Endothelial cell of umbilical vein (primary cell): ENCODE data around the gene CYTH1. TPM values are rescaled to one million over a fixed set of nuclear protein-coding genes. Genes with fewer than 3 reads are reported as not detected.

Experiments
- BruUV-seq: library from RNA; stranded (reverse); fragments of 400-500 nt; replicated peaks from 2 replicates; lab custom pipeline; 2021; lab: Mats Ljungman, UMichigan
- CTCF ChIA-PET: fragments of 300-600, 350-600 bp; sonication (Branson Sonifier 250); formaldehyde crosslinking; loops from one replicate; lab custom pipeline; 2021; ENCODE audit warnings: antibody characterized with exemption, inconsistent platforms; lab: Charles Lee
- POLR2A ChIA-PET: fragments of 300-600, 350-600 bp; sonication (Branson Sonifier 250); formaldehyde crosslinking; loops from one replicate; lab custom pipeline; 2021; ENCODE audit warnings: antibody characterized with exemption, inconsistent platforms; lab: Charles Lee
- DNase-seq: peaks from one replicate; pipeline ENCODE4 v3.0.0-alpha.2; 2011; ENCODE audit warnings: low read depth, low spot score
- FAIRE-seq: peaks from 2 replicates; lab custom pipeline; 2011; peaks lifted over from hg19 to GRCh38; lab: Jason Lieb, UNC
- H2AFZ ChIP-seq: 2 replicates; pipeline ENCODE4 v1.6.0; 2012; ENCODE audit warnings: low read depth, low read length, control low read depth, inconsistent platforms
- H3K27ac ChIP-seq: 2 replicates; pipeline ENCODE4 v1.5.1; 2011; ENCODE audit warnings: low read depth, mild to moderate bottlenecking, control low read depth, low read length, moderate library complexity; ENCODE audit not compliant: insufficient read depth
- H3K27me3 ChIP-seq, 2 experiments: 2 replicates each; pipeline versions ENCODE4 v1.6.0 to v1.6.1; 2011; ENCODE audit warnings: low read length in 2 of 2, mixed read lengths in 1 of 2; ENCODE audit not compliant: control insufficient read depth in 2 of 2, insufficient read depth in 2 of 2
- H3K36me3 ChIP-seq, 2 experiments: 2 replicates in 1 of 2; 3 replicates in 1 of 2; pipeline ENCODE4 v1.5.1; 2011; ENCODE audit warnings: low read length in 2 of 2, mild to moderate bottlenecking in 1 of 2, moderate library complexity in 1 of 2; ENCODE audit not compliant: control insufficient read depth in 2 of 2, insufficient read depth in 2 of 2; ENCODE audit errors: extremely low read depth in 1 of 2
- H3K4me1 ChIP-seq: 3 replicates; pipeline ENCODE4 v1.5.1; 2011; ENCODE audit warnings: mild to moderate bottlenecking, low read length; ENCODE audit not compliant: control insufficient read depth, insufficient read depth; ENCODE audit errors: extremely low read depth
- H3K4me2 ChIP-seq: 2 replicates; pipeline ENCODE4 v1.6.1; 2011; ENCODE audit warnings: low read length, control low read depth, mixed read lengths; ENCODE audit not compliant: insufficient read depth
- H3K4me3 ChIP-seq, 3 experiments: fragments of 200-600 bp in 1 of 3; sonication (generic), shearing (Covaris generic) in 1 of 3; replicated peaks in 1 of 3; 2 replicates each; pipeline ENCODE4 v1.5.1; 2011 to 2016; ENCODE audit warnings: control low read depth in 3 of 3, low read length in 3 of 3, mild to moderate bottlenecking in 2 of 3, inconsistent platforms in 1 of 3, low read depth in 1 of 3, moderate library complexity in 1 of 3; ENCODE audit not compliant: insufficient read depth in 1 of 3
- H3K79me2 ChIP-seq: 2 replicates; pipeline ENCODE4 v1.6.0; 2012; ENCODE audit warnings: low read length, inconsistent platforms; ENCODE audit not compliant: control insufficient read depth, insufficient read depth
- H3K9ac ChIP-seq: replicated peaks from 2 replicates; pipeline ENCODE3; 2011; ENCODE audit warnings: low read length, control low read depth; ENCODE audit not compliant: insufficient read depth; ENCODE audit errors: extremely low read depth
- H3K9me1 ChIP-seq: replicated peaks from 3 replicates; pipeline ENCODE4 v1.6.0; 2011; ENCODE audit warnings: mild to moderate bottlenecking, low read length; ENCODE audit not compliant: control insufficient read depth, insufficient read depth; ENCODE audit errors: extremely low read depth
- H3K9me3 ChIP-seq: replicated peaks from 2 replicates; pipeline ENCODE4 v1.5.1; 2012; ENCODE audit warnings: low read length, inconsistent platforms; ENCODE audit not compliant: control insufficient read depth, insufficient read depth
- H4K20me1 ChIP-seq: replicated peaks from 2 replicates; pipeline ENCODE3; 2011; ENCODE audit warnings: mild to moderate bottlenecking, low read length; ENCODE audit not compliant: control insufficient read depth, insufficient read depth; ENCODE audit errors: extremely low read depth
- CTCF ChIP-seq, 2 donors: IDR thresholded peaks; 1 replicate in 1 of 2; 2 replicates in 1 of 2; pipeline ENCODE4 v1.5.1; 2011; ENCODE audit warnings: low read length in 2 of 2, mild to moderate bottlenecking in 2 of 2, moderate library complexity in 2 of 2, control low read depth in 1 of 2, inconsistent platforms in 1 of 2, low read depth in 1 of 2; ENCODE audit not compliant: insufficient read depth in 1 of 2; ENCODE audit errors: extremely low read depth in 1 of 2
- EZH2 ChIP-seq: IDR thresholded peaks from 2 replicates; pipeline ENCODE4 v1.6.1; 2012; ENCODE audit warnings: borderline replicate concordance, low read depth, mild to moderate bottlenecking, moderate library complexity, low read length, inconsistent platforms; ENCODE audit not compliant: severe bottlenecking
- FOS ChIP-seq: IDR thresholded peaks from 2 replicates; pipeline ENCODE4 v1.6.1; 2011; ENCODE audit warnings: mild to moderate bottlenecking, low read length, moderate library complexity, borderline replicate concordance; ENCODE audit not compliant: insufficient read depth
- GATA2 ChIP-seq: IDR thresholded peaks from 2 replicates; pipeline ENCODE4 v1.7.0; 2011; ENCODE audit warnings: low read depth, mild to moderate bottlenecking, moderate library complexity, mixed read lengths, low read length; ENCODE audit not compliant: insufficient read length, insufficient read depth
- JUN ChIP-seq: IDR thresholded peaks from 2 replicates; pipeline ENCODE4 v1.6.1; 2011; ENCODE audit warnings: borderline replicate concordance, low read depth; ENCODE audit not compliant: insufficient read length, insufficient read depth
- MAX ChIP-seq: IDR thresholded peaks from 2 replicates; pipeline ENCODE4 v1.6.1; 2011; ENCODE audit not compliant: insufficient read depth, insufficient read length
- MYC ChIP-seq: IDR thresholded peaks from one replicate; pipeline ENCODE4 v1.6.1; 2011; ENCODE audit warnings: mild to moderate bottlenecking, low read depth, low read length
- POLR2A ChIP-seq: IDR thresholded peaks from 2 replicates; pipeline ENCODE4 v1.6.1; 2012; ENCODE audit warnings: low read depth, mild to moderate bottlenecking, control low read depth, low read length
- POLR2AphosphoS5 ChIP-seq: IDR thresholded peaks from 2 replicates; pipeline ENCODE4 v1.6.1; 2012; ENCODE audit warnings: low read depth, mild to moderate bottlenecking, control low read depth, low read length, moderate library complexity; ENCODE audit not compliant: insufficient read depth
- dilution Hi-C: fragments of 300-500 bp; cut with MboI; formaldehyde crosslinking; loops from one replicate; pipeline ENCODE4 v1.15.0; 2019; ENCODE audit warnings: low sequenced_read_pairs; ENCODE audit not compliant: extremely low pct_ligation_motif_present
- intact Hi-C: fragments of 100-400 bp; cut with micrococcal nuclease; formaldehyde crosslinking; loops from one replicate; pipeline ENCODE4 v1.10.0; 2022
- polyA plus RNA-seq, 4 experiments: library from polyadenylated mRNA; depleted of rRNA in 3 of 4; stranded (reverse) in 3 of 4; unstranded in 1 of 4; fragments of >200 nt; gene quantifications; 2 replicates each; pipeline versions ENCODE4 v1.2.1 to v1.2.3, GENCODE V29; 2011 to 2012; ENCODE audit warnings: missing spikeins in 1 of 4
- total RNA-seq: library from RNA; stranded (reverse); gene quantifications from 2 replicates; pipeline ENCODE4 v1.2.3, GENCODE V29; 2021

CYTH1 gene
- total and polyA plus RNA-seq, 2 donors (not counting 3 experiments of a cell fraction or from before 2014, with no cell fraction given), result 35.9 to 49.9 TPM

- H2AFZ ChIP-seq, result no peak overlapping the region
- no peaks in the 10 kb centered on the region for H3K36me3 ChIP-seq
- H3K27me3 ChIP-seq, result peaks cover 0 to 3% of the 10 kb centered on the region in 2 experiments
- no TSS peak for BruUV-seq
- ChIA-PET CTCF (no interaction called here), POLR2A (no interaction called here)
- no peak overlapping the region for H3K4me3 ChIP-seq
- DNase-seq (no peak), FAIRE-seq (peak; percentile 18)
- H3K4me1 ChIP-seq, result peaks cover 24% of the 10 kb centered on the region
- H3K9me1 ChIP-seq, result no peaks in the 10 kb centered on the region
- intact Hi-C loops (no loop called here), dilution Hi-C loops (no loop called here)
- no peak overlapping the region for H3K9ac ChIP-seq
- H4K20me1 ChIP-seq, result no peaks in the 10 kb centered on the region
- H3K4me2 ChIP-seq, result no peak overlapping the region
- H3K9me3 ChIP-seq, result no peaks in the 10 kb centered on the region
- no peak overlapping the region for H3K27ac ChIP-seq
- no peaks in the 10 kb centered on the region for H3K79me2 ChIP-seq
- TF ChIP-seq GATA2, result no peak
- TF ChIP-seq POLR2A, result no peak
- no peak for TF ChIP-seq EZH2
- TF ChIP-seq MAX, result no peak
- no peak for TF ChIP-seq POLR2AphosphoS5
- no peak for TF ChIP-seq CTCF (IDR thresholded peaks at IDR 0.05; ENCODE audit: extremely low read depth in 1 of 2, insufficient read depth in 1 of 2, low read depth in 1 of 2, low read length in 2 of 2)
- TF ChIP-seq JUN, result no peak
- TF ChIP-seq FOS, result no peak
- TF ChIP-seq MYC, result no peak
These were observed 114.1 kb downstream of the CYTH1 start for GRCh38 chr17:78667741-78668640.
